ENCODE data around the gene SLAMF1.

DNA sequence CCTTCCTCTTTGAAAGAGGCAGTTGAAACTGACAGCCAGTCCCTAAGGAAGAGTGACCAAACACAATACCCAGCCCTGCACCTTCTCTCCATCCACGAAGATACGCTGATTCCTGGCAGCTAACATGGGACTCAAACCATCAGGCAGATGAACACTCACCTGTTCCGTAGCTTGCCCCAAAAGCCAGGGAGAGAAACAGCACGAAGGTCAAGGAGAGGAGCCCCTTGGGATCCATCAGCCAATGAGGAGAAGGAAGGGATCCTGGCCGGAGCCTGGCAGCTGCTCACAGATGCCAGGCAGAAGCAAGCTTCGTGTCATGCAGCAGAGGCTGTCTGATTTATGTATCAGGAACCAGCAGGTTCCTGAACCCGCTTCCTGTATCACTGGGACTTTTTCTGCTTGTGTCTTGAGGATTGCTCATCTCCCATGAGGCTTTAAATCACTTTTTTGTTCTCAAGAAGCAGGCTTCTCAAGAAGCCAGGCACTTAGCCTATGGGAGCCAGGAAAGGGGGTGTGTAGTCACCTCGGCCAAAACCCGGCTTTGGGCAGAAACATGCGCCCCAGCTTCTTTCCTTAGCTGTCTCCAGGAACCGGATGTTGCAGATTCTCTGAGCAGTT is at the start of gene SLAMF1:
- no peak for TF ChIP-seq GATA3 (IDR thresholded peaks at IDR 0.05; ENCODE audit: low read depth, low read length)
- no peak for TF ChIP-seq GATA2 (IDR thresholded peaks at IDR 0.05; ENCODE audit: low read depth, low read length)
